BJ (cell line): ENCODE results near the gene NHS. TPM values are rescaled to one million over a fixed set of nuclear protein-coding genes. Genes with fewer than 3 reads are reported as not detected.

Source experiments
- CTCF ChIA-PET: fragments of 350-600 bp; formaldehyde crosslinking; extraction: SDS; loops from one replicate; lab custom pipeline; 2021; ENCODE audit warnings: antibody characterized with exemption, inconsistent platforms; lab: Yijun Ruan, JAX
- POLR2A ChIA-PET: fragments of 300-600 bp; sonication (Branson Sonifier 250); formaldehyde crosslinking; extraction: SDS; loops from one replicate; lab custom pipeline; 2021; ENCODE audit warnings: antibody characterized with exemption; lab: Charles Lee
- DNase-seq: peaks from one replicate; pipeline ENCODE4 v3.0.0-alpha.2; 2011; ENCODE audit warnings: low read depth
- H3K27me3 ChIP-seq: 2 replicates; pipeline ENCODE4 v1.6.0; 2011; ENCODE audit warnings: low read length; ENCODE audit not compliant: control insufficient read depth, insufficient read depth
- H3K36me3 ChIP-seq: 2 replicates; pipeline ENCODE4 v1.5.1; 2011; ENCODE audit warnings: low read length; ENCODE audit not compliant: control insufficient read depth, insufficient read depth
- H3K4me3 ChIP-seq: 2 replicates; pipeline ENCODE4 v1.5.1; 2011; ENCODE audit warnings: low read depth, mild to moderate bottlenecking, control low read depth, low read length
- CTCF ChIP-seq: IDR thresholded peaks from 2 replicates; pipeline ENCODE4 v1.5.1; 2011; ENCODE audit warnings: low read depth, mild to moderate bottlenecking, control low read depth, inconsistent platforms, low read length, moderate library complexity; ENCODE audit not compliant: insufficient read depth
- polyA plus RNA-seq: library from polyadenylated mRNA; depleted of rRNA; stranded (reverse); fragments of >200 nt; gene quantifications from 2 replicates; pipeline ENCODE4 v1.2.3, GENCODE V29; 2011

Gene NHS
- polyA plus RNA-seq, 1 experiment: 2.2 TPM

GRCh38 chrX:17537723-17538243 is 162.8 kb downstream of the NHS start:
- no peak overlapping the region for H3K4me3 ChIP-seq
- ChIA-PET POLR2A (no interaction called here), CTCF (no interaction called here)
- H3K36me3 ChIP-seq: no peaks in the 10 kb centered on the region
- no peaks in the 10 kb centered on the region for H3K27me3 ChIP-seq
- DNase-seq: no peak
- no peak for TF ChIP-seq CTCF

GRCh38 chrX:17542123-17542522 is 167.1 kb downstream of the NHS start:
- Histone ChIP-seq H3K4me3 (no peak overlapping the region), H3K27me3 (no peaks in the 10 kb centered on the region), H3K36me3 (no peaks in the 10 kb centered on the region)
- no peak for DNase-seq
- ChIA-PET CTCF (interaction anchor here (0.9 kb wide), 1 partner anchor 10 kb away, joined by 3 read pairs; no protein-coding TSS in a partner anchor), POLR2A (no interaction called here)
- no peak for TF ChIP-seq CTCF

GRCh38 chrX:17544821-17545220 is 169.8 kb downstream of the NHS start:
- H3K27me3 ChIP-seq: no peaks in the 10 kb centered on the region
- no peak overlapping the region for H3K4me3 ChIP-seq
- ChIA-PET POLR2A (no interaction called here), CTCF (interaction anchor here (1.2 kb wide), 1 partner anchor 10 kb away, joined by 3 read pairs; no protein-coding TSS in a partner anchor)
- no peak for TF ChIP-seq CTCF
- H3K36me3 ChIP-seq: no peaks in the 10 kb centered on the region
- no peak for DNase-seq

GRCh38 chrX:17546356-17546755 is 171.4 kb downstream of the NHS start:
- no peaks in the 10 kb centered on the region for H3K36me3 ChIP-seq
- ChIA-PET POLR2A (no interaction called here), CTCF (no interaction called here)
- no peaks in the 10 kb centered on the region for H3K27me3 ChIP-seq
- TF ChIP-seq CTCF: no peak
- H3K4me3 ChIP-seq: no peak overlapping the region
- DNase-seq: no peak

GRCh38 chrX:17547658-17548057 is 172.7 kb downstream of the NHS start:
- Histone ChIP-seq H3K4me3 (no peak overlapping the region), H3K36me3 (no peaks in the 10 kb centered on the region), H3K27me3 (no peaks in the 10 kb centered on the region)
- POLR2A ChIA-PET: no interaction called here
- no peak for TF ChIP-seq CTCF
- CTCF ChIA-PET: interaction anchor here (1.4 kb wide), 1 partner anchor 12 kb away, joined by 6 read pairs; no protein-coding TSS in a partner anchor
- DNase-seq: no peak
